AG04450 (cell line): ENCODE results near the gene BASP1. TPM values are rescaled to one million over a fixed set of nuclear protein-coding genes. Genes with fewer than 3 reads are reported as not detected.
"Not testable (repeated sequence)": the region's sequence is repeated elsewhere in the genome, so short reads cannot be mapped to it uniquely, and the experiment has no call there.

Experiments used
- CTCF ChIA-PET: fragments of 300-600, 350-600 bp; formaldehyde crosslinking; extraction: SDS; loops from one replicate; lab custom pipeline; 2022; ENCODE audit warnings: antibody characterized with exemption, inconsistent platforms; lab: Charles Lee
- POLR2A ChIA-PET: fragments of 350-600 bp; formaldehyde crosslinking; extraction: SDS; loops from one replicate; lab custom pipeline; 2021; ENCODE audit warnings: antibody characterized with exemption, inconsistent platforms; lab: Yijun Ruan, JAX
- DNase-seq: peaks from one replicate; pipeline ENCODE4 v3.0.0-alpha.2; 2011; ENCODE audit warnings: low read depth, low spot score
- H3K27ac ChIP-seq: one replicate; pipeline ENCODE4 v1.5.1; 2012; ENCODE audit warnings: low read depth, low read length, control low read depth
- H3K27me3 ChIP-seq: one replicate; pipeline ENCODE4 v1.6.0; 2012; ENCODE audit warnings: low read length; ENCODE audit not compliant: control insufficient read depth, insufficient read depth
- H3K4me3 ChIP-seq: 2 replicates; pipeline ENCODE4 v1.5.1; 2011; ENCODE audit warnings: mild to moderate bottlenecking, low read depth, low read length, control low read depth
- H3K9me3 ChIP-seq: 2 replicates; pipeline ENCODE4 v1.5.1; 2012; ENCODE audit warnings: low read length; ENCODE audit not compliant: control insufficient read depth, insufficient read depth
- polyA plus RNA-seq: library from polyadenylated mRNA; depleted of rRNA; stranded (reverse); fragments of >200 nt; gene quantifications from 2 replicates; pipeline ENCODE4 v1.2.3, GENCODE V29; 2011
- TF ChIP-seq, protein P1 (sequence below): IDR thresholded peaks from 2 replicates; pipeline ENCODE4 v1.5.1; 2011; ENCODE audit warnings: low read depth, low read length, control low read depth, inconsistent platforms

BASP1 gene
- polyA plus RNA-seq, 1 experiment, result 227 TPM

DNA sequence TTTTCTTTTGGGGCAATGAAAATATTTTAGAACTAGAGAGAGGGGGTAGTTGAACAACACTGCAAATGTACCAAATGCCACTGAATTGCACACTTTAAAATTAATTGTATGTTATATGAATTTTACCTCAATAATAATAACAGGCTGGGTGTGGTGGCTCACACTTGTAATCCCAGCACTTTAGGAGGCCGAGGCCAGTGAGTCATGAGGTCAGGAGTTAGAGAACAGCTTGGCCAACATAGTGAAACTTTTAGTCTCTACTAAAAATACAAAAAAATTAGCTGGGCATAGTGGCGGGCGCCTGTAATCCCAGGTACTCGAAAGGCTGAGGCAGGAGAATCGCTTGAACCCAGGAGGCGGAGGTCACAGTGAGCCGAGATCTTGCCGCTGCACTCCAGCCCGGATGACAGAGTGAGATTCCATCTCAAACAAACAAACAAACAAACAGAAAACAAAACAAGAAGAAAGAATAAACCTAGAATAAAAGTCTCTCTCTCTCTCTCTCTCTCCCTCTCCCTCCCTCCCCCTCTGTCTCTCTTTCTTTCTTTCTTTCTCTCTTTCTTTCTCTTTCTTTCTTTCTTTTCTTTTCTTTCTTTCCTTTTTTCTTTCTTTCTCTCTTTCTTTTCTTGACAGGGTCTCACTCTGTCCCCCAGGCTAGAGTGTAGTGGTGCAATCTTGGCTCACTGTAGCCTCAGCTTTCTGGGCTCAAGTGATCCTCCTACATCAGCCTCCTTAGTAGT is 91.1 kb downstream of the BASP1 start:
- no peak for DNase-seq
- Histone ChIP-seq H3K27ac (no peak overlapping the region), H3K9me3 (no peaks in the 10 kb centered on the region; the same call in 1 of the 2 replicates), H3K27me3 (no peaks in the 10 kb centered on the region), H3K4me3 (no peak overlapping the region)
- ChIA-PET POLR2A (no interaction called here), CTCF (no interaction called here)
- TF ChIP-seq, protein P1, sequence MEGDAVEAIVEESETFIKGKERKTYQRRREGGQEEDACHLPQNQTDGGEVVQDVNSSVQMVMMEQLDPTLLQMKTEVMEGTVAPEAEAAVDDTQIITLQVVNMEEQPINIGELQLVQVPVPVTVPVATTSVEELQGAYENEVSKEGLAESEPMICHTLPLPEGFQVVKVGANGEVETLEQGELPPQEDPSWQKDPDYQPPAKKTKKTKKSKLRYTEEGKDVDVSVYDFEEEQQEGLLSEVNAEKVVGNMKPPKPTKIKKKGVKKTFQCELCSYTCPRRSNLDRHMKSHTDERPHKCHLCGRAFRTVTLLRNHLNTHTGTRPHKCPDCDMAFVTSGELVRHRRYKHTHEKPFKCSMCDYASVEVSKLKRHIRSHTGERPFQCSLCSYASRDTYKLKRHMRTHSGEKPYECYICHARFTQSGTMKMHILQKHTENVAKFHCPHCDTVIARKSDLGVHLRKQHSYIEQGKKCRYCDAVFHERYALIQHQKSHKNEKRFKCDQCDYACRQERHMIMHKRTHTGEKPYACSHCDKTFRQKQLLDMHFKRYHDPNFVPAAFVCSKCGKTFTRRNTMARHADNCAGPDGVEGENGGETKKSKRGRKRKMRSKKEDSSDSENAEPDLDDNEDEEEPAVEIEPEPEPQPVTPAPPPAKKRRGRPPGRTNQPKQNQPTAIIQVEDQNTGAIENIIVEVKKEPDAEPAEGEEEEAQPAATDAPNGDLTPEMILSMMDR, result no peak

DNA sequence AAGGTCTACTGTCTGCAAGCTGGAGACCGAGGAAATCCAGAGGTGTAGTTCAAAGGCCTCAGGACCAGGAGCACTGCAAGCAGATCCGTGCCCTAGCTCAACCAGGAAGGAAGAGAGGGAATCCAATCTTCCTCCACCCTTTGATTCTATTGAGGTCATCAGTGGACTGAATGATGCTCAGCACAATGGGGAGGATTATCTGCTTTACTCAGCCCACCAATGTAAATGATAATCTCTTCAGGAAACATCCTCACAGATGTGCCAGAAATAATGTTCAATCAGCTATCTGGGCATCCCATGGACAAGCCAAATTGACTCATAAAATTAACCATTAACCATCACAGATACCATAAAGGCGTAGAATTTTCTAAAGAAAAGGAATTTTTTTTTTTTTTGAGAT is 92.0 kb downstream of the BASP1 start:
- H3K27me3 ChIP-seq, result no peaks in the 10 kb centered on the region
- ChIA-PET POLR2A (no interaction called here), CTCF (no interaction called here)
- DNase-seq, result no peak
- no peak overlapping the region for H3K4me3 ChIP-seq
- H3K9me3 ChIP-seq, result no peaks in the 10 kb centered on the region; the same call in 1 of the 2 replicates
- TF ChIP-seq, protein P1, result no peak
- no peak overlapping the region for H3K27ac ChIP-seq

DNA sequence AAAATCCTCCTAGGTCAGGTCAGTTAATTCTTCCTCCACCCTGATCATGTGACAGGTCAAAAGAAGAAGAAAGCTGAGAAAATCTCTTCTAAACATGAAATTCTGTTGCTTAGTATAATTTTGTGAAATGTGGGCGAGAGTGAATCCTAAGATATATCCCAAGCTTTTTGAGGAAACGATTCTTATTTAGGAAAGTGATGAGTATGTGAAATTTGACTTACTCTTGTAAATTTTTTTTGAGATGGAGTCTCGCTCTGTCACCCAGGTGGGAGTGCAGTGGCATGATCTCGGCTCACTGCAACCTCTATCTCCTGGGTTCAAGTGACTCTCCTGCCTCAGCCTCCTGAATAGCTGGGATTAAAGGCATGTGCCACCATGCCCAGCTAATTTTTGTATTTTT is 93.1 kb downstream of the BASP1 start:
- POLR2A ChIA-PET, H3K27me3 ChIP-seq, H3K27ac ChIP-seq, H3K4me3 ChIP-seq, H3K9me3 ChIP-seq, DNase-seq: not testable (repeated sequence)
- CTCF ChIA-PET, result interaction anchor here (0.9 kb wide), 1 partner anchor 94 kb away, joined by 3 read pairs; no protein-coding TSS in a partner anchor

DNA sequence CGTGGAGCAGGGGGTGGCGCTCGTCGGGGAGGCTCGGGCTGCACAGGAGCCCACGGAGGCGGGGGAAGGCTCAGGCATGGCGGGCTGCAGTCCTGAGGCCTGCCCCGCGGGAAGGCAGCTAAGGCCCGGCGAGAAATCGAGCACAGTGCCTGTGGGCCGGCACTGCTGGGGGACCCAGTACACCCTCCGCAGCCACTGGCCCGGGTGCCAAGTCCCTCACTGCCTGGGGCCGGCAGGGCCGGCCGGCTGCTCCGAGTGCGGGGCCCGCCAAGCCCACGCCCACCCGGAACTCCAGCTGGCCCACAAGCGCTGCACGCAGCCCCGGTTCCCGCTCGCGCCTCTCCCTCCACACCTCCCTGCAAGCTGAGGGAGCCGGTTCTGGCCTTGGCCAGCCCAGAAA is 94.4 kb downstream of the BASP1 start:
- CTCF ChIA-PET, DNase-seq, POLR2A ChIA-PET, H3K9me3 ChIP-seq, H3K27me3 ChIP-seq, H3K4me3 ChIP-seq, H3K27ac ChIP-seq: not testable (repeated sequence)

DNA sequence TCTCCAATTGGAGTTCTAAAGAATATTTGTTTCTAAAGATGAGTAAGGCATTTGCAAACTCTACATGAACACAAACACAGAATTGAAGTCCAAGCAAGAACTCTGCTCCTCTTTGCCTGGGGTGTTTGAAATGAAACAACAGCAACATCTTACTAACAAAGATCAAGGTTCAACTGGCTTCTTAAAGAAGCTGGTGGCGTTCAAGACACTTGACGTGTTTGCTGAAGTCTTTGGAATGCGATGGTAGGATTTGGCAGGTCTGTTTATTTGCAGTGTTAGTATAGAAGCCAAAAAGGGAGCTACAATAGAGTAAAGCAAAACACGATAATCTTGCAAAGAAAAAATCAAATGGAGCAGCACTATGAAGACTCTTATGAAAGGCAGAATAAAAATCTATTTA is 94.9 kb downstream of the BASP1 start:
- TF ChIP-seq, protein P1, result no peak
- POLR2A ChIA-PET, result no interaction called here
- H3K9me3 ChIP-seq, result no peaks in the 10 kb centered on the region; the same call in 1 of the 2 replicates
- H3K27me3 ChIP-seq, result no peaks in the 10 kb centered on the region
- DNase-seq, result no peak
- H3K4me3 ChIP-seq, result no peak overlapping the region
- H3K27ac ChIP-seq, result no peak overlapping the region
- CTCF ChIA-PET, result no interaction called here

DNA sequence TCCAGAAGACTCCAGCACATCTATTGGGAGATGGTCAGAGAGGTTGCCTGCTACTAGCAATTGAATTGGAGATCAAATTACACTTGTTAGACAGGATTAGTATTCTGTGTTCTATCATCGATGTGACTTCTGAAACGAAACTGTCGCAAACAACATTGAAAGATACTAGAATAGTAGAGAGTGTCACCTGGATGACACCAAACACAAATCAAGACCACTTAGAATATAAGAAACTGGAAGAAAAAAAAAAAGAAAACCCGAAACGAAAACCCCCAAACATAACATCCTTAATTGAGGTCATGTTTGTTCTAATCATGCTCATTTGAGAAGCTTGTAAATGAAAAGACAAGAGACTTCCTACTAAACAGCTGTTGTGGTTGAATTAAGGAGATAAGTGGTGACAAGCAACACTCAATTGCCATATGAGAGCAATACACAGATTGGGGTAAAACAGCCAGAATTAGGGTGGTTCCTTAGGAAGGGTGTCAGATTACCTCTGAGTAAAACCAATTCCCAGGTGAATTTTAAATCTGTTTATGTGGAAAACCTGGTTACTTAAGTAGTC is 97.6 kb downstream of the BASP1 start:
- ChIA-PET POLR2A (interaction anchor here (0.6 to 1.7 kb wide), 6 partner anchors 9 to 168 kb away, joined by 3 to 14 read pairs (median 4); no protein-coding TSS in a partner anchor), CTCF (interaction anchor here (0.9 to 1.2 kb wide), 2 partner anchors 9 to 99 kb away, joined by 4 read pairs; no protein-coding TSS in a partner anchor)
- H3K4me3 ChIP-seq, result no peak overlapping the region
- no peaks in the 10 kb centered on the region; the same call in 1 of the 2 replicates for H3K9me3 ChIP-seq
- DNase-seq, result no peak
- H3K27me3 ChIP-seq, result no peaks in the 10 kb centered on the region
- no peak overlapping the region for H3K27ac ChIP-seq
- TF ChIP-seq, protein P1, result no peak
